Stimulated activated CD8-positive, alpha-beta memory T cell treated with anti-CD3 and anti-CD28 coated beads, Interleukin-7, amount 100 ng/mL, for 48 hours (primary cell): ENCODE results near the gene CTNNBL1.
"Not testable (repeated sequence)": the region's sequence is repeated elsewhere in the genome, so short reads cannot be mapped to it uniquely, and the experiment has no call there.

Source experiments
- DNase-seq, 2 donors: peaks; one replicate each; pipeline ENCODE4 v3.0.0-alpha.2; 2020; ENCODE audit warnings: low read depth in 1 of 2; ENCODE audit errors: extremely low read depth in 1 of 2

The CTNNBL1 gene

DNA sequence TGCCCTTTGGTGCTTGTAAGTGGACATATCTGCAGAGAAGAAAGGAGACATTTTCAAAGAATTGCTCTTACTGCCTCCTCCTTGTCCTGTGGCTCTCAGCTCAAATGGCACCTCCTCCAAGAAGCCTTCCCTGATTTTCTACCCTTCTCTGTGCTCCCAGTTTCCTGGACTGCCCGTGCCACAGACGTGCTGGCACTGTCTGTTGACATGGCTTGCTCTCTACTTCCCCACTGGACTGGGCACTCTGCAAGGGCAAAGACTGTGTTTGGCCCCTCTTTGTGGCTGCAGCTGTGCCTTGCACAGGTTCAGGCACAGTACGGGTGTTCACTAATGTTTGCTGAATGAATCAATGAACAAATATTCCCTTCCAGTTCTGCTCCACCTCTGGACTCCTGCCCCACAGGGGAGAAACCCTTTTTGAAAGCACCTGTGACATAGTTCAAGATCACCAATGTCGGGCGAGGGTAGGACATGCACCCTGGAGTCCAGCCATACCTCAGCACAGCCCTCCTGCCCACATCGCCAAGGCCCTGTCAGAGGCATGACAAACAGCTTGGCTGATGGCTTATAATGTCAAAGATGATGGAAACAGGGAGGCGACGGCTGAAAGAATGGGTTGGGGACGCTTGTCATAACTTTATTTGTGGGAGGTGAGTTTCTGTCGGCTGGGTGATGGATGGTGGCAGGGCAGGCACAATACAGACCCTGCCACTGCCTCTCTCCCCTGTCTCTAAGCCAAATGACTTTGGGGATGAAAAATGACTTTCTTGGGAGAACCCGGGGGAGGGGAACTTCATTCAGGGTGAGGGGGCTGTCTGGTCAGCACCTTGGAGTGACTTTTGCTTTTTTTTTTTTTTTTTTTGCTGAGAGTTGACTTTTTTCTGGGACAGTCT, 15.6 kb upstream of the CTNNBL1 start:
- DNase-seq: no peak

DNA sequence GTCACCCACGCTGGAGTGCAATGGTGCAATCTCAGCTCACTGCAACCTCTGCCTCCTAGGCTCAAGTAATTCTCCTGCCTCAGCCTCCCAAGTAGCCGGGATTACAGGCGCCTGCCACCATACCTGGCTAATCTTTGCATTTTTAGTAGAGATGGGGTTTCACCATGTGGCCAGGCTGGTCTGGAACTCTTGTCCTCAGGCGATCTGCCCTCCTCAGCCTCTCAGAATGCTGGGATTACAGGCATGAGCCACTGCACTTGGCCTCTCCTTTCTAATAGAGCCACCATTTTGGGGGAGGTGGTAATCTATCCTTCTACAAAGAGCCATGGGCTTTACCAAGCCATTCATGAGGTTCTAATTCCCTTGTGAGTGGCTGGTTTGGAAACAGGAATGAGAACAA, 14.1 kb upstream of the CTNNBL1 start:
- not testable (repeated sequence) for DNase-seq

- no peak for DNase-seq
Measured at GRCh38 chr20:37680420-37680819, 13.4 kb upstream of the CTNNBL1 start.

GRCh38 chr20:37681384-37682112, 12.3 kb upstream of the CTNNBL1 start:
- DNase-seq: no peak

GRCh38 chr20:37683146-37683545, 10.7 kb upstream of the CTNNBL1 start:
- DNase-seq: not testable (repeated sequence)

DNA sequence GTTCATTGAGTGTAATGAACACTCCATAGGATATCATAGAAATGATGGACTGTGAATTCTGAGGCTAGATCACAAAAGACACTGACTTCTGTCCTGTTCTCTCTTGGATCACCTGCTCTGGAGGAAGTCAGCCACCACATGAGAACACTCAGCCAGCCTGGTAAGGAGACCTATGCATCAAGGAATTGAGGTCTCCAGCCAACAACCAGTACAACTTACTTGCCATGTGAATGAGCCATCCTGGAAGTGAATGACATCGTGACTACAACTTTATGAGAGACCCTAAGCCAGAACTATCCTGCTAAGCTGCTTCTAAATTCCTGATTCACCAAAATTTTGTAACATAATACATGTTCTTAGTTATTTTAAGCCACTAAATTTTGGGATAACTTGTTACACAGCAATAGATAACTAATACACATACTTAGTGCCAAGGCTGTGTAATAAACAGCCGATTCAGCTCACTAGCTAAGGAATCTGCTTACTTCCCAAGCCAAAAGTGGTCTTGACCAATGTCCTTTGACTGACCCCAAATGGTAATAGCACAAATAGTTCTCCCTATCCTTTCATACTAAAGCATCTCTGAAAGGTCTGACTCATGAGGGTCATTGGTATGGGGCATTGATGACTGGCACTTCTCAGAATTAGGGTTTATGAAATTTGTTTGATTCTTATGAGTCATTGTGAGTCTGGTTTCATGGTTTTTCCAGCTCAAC, 6.9 kb upstream of the CTNNBL1 start:
- DNase-seq: no peak

- no peak for DNase-seq
Measured at GRCh38 chr20:37687478-37687805, 6.4 kb upstream of the CTNNBL1 start.

DNA sequence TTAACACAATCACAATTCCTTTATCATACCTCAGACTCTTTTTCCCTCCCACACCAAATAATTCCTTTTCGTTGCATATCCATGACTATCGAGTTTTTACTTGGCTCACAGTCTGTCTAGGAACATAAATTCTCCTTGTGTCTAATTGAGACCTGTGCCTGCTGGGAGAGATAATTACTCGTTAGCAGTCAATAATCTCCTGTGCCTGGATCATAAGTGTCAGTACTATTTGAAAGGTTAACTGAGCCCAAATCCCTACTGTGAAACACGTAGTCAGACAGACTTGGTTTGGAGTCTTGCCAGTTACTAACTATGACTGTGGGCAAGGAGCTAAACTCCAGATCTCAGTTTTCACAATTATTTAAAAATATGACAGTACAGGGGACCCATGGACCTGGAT, 5.7 kb upstream of the CTNNBL1 start:
- no peak for DNase-seq

DNA sequence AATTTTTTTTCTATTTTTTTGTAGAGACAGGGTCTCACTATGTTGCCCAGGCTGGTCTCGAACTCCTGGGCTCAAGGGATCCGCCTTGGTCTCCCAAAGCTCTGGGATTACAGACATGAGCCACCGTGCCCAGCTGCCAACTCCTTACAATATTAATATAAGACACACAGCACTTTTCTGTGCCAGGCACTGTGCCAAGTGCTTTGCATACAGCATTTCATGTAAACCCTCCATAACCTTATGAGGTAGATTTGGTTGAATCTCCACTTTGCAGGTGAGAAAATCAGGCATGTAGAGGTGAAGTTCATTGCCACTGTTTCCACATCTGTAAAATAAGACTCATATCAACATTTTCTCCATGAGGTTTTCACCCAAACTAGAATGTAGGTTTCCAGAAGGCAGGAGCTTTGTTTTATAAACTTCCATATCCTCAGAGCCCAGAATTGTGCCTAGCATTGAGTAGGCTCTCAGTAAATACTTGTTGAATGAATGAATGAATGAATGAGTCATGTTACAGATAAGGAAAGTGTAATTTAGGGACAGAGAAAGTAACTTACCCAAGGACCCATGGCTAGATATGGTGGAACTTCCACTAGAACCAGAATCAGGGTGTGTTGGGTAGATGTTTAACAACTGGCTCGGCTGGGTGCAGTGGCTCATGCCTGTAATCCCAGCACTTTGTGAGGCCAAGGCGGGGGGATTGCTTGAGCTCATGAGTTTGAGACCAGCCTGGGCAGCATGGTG, 3.0 kb upstream of the CTNNBL1 start:
- DNase-seq: no peak

- no peak for DNase-seq
Measured at GRCh38 chr20:37692459-37693166, 1.2 kb upstream of the CTNNBL1 start.

- no peak for DNase-seq
Measured at GRCh38 chr20:37693242-37693634, 592 bp upstream of the CTNNBL1 start.

- no peak for DNase-seq
Measured at GRCh38 chr20:37695684-37696342, 2.0 kb downstream of the CTNNBL1 start.

GRCh38 chr20:37697314-37697713, 3.5 kb downstream of the CTNNBL1 start:
- DNase-seq: no peak

DNA sequence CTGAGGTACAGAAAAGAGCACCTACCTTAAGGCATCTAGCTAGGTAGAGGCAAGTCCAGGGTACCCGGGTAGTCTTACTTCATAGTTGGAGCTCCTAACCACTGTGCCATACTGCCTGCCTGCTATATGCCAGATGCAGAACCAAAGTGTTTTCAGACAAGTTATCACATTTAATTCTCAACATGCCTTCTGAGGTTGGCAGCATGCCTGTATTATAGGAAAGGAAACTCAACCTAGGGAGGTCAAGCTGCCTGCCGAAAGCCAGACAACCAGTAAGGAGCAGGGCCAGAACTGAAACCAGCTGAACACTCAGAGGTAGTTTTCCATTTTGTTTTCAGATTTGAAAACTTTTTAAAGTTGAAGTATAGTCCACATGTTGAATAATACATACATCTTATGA, 5.4 kb downstream of the CTNNBL1 start:
- DNase-seq: no peak

DNA sequence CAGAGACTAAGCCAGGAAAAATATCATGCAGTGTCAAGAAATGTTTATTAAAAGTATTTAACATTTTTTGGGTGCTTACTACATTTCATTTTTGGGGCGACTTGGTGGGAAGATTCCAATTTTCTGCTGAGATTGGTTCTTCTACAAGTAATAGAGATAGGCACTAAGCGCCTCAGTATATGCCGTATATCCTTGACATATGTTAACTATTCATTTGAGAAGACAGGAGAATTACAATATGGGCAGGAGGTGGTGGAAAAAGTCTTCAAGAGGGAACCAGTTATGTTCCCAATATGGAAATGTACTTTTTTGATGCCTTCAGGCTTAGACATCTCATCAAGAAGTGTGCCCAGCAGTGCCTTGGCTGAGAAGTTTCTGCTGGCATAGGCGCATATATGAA, 6.5 kb downstream of the CTNNBL1 start:
- no peak for DNase-seq

GRCh38 chr20:37701676-37702075, 7.8 kb downstream of the CTNNBL1 start:
- DNase-seq: not testable (repeated sequence)

DNA sequence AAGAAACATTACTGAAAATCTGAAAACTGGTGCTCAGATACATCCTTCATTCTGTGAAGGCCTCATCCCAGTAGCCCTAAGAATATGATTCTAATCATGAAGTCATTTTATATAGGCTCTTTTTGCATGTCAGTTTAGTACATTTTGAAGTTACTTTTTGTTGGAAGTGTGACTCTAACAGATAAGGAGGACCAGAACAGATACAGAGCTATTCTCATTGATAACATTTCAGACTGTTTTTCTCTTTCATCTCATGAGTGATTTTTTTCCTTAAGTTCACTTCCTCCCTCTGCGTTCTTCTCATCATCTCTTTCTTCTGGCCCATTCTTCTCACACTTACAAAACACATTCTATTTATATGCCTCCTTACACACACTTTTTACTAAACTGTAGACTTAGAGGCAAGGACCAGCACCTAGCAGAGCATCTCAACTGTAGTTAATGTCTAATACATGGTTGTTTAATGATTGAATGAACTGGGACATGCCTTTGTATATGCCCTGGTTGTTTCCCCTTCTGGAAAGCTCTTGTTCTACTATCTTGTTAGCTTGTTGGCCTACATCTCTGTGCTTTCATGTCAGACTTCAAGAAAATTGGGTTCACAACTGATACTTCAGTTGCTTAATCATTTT, 8.7 kb downstream of the CTNNBL1 start:
- no peak for DNase-seq

DNA sequence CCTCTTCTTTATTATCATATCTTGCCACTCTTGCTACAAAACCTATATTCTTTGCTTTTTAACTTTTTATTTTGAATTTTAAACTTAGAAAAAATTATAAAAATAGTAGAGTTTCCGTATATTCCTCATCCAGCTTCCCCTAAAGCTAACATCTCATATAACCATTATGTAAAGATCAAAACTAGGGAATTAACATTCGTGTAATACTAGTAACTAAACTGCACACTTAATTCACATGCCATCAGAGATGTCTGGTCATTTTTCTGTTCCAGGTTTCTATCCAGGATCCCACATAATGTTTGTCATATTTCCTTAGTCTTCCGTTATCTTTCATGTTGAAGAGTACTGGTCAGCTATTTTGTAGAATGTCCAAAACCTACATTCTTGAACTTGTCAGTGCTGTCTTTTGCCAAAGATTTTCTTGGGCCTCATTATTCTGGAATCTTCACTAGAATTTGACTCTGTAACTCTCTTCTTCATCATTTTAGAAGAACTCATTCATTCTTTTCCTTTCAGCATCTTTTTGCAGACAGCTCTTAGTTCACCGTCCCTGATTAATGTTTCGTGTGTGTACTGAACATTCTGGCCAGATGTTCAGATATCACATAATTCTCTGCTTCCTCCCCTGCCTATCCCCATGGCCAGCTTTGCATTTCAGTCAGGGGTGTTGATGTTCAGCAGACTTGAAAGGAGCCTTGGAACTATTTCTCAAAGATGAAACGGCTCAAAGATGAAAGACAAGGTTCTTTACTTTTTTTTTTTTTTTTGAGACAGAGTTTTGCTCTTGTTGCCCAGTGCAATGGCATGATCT, 9.4 kb downstream of the CTNNBL1 start:
- no peak for DNase-seq

GRCh38 chr20:37704955-37705354, 11.1 kb downstream of the CTNNBL1 start:
- DNase-seq: no peak
